SK-N-SH (cell line): ENCODE results near the gene CAV1.

Experiments
- CHD2 ChIP-seq: fragments of 150-350 bp; IDR thresholded peaks from 2 replicates; pipeline ENCODE4 v1.6.1; 2018; ENCODE audit warnings: low read length; ENCODE audit not compliant: partially characterized antibody
- EZH2phosphoT487 ChIP-seq: fragments of 200-600 bp; sonication (generic); IDR thresholded peaks from 2 replicates; pipeline ENCODE4 v1.6.1; 2017; ENCODE audit warnings: low read depth, mixed run types, mild to moderate bottlenecking, antibody characterized with exemption, moderate library complexity, borderline replicate concordance
- FOXJ3 ChIP-seq: sonication (generic); formaldehyde crosslinking; IDR thresholded peaks from 2 replicates; pipeline ENCODE4 v1.5.1; 2020; ENCODE audit warnings: mild to moderate bottlenecking, missing genetic modification reagents
- GABPA ChIP-seq: IDR thresholded peaks from 2 replicates; pipeline ENCODE4 v1.4.0; 2012; ENCODE audit warnings: low read depth, mild to moderate bottlenecking
- GATA2 ChIP-seq: sonication (generic); formaldehyde crosslinking; IDR thresholded peaks from 2 replicates; pipeline ENCODE4 v1.5.0; 2020; ENCODE audit warnings: mild to moderate bottlenecking, missing genetic modification reagents
- MXI1 ChIP-seq: IDR thresholded peaks from 2 replicates; pipeline ENCODE4 v1.6.1; 2012; ENCODE audit warnings: mild to moderate bottlenecking, low read depth, low read length, improper control_type of control experiment
- POLR2AphosphoS5 ChIP-seq: IDR thresholded peaks from 2 replicates; pipeline ENCODE4 v1.6.1; 2012; ENCODE audit warnings: low read depth, low read length
- RAD21 ChIP-seq: IDR thresholded peaks from 2 replicates; pipeline ENCODE4 v1.6.1; 2012; ENCODE audit warnings: mild to moderate bottlenecking, low read length
- TF ChIP-seq, protein P1 (sequence below): fragments of 200-600 bp; sonication (generic); IDR thresholded peaks from 2 replicates; pipeline ENCODE4 v1.6.1; 2017; ENCODE audit warnings: antibody characterized with exemption, mild to moderate bottlenecking, moderate library complexity

GRCh38 chr7:116491887-116492653, 32.8 kb upstream of the CAV1 start:
- TF ChIP-seq RAD21 (no peak), MXI1 (no peak), POLR2AphosphoS5 (no peak), GATA2 (no peak), FOXJ3 (CRISPR knock-in tag) (no peak), GABPA (no peak), EZH2phosphoT487 (no peak), CHD2 (no peak)
- TF ChIP-seq, protein P1, sequence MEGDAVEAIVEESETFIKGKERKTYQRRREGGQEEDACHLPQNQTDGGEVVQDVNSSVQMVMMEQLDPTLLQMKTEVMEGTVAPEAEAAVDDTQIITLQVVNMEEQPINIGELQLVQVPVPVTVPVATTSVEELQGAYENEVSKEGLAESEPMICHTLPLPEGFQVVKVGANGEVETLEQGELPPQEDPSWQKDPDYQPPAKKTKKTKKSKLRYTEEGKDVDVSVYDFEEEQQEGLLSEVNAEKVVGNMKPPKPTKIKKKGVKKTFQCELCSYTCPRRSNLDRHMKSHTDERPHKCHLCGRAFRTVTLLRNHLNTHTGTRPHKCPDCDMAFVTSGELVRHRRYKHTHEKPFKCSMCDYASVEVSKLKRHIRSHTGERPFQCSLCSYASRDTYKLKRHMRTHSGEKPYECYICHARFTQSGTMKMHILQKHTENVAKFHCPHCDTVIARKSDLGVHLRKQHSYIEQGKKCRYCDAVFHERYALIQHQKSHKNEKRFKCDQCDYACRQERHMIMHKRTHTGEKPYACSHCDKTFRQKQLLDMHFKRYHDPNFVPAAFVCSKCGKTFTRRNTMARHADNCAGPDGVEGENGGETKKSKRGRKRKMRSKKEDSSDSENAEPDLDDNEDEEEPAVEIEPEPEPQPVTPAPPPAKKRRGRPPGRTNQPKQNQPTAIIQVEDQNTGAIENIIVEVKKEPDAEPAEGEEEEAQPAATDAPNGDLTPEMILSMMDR: no peak
